ENCODE data around the gene COL20A1. TPM values are rescaled to one million over a fixed set of nuclear protein-coding genes. Genes with fewer than 3 reads are reported as not detected.
"Not testable (repeated sequence)": the region's sequence is repeated elsewhere in the genome, so short reads cannot be mapped to it uniquely, and the experiment has no call there.

The COL20A1 gene
- total and polyA plus RNA-seq, 7 donors = 0.07 TPM; not detected in 6

GRCh38 chr20:63247671-63248228, 45.2 kb upstream of the COL20A1 start:
- Histone ChIP-seq H3K9me3 (no peaks in the 10 kb centered on the region), H3K4me1 (no peaks in the 10 kb centered on the region), H3K4me3 (no peak overlapping the region), H3K27me3 (peaks cover 3 to 61% (median 26%) of the 10 kb centered on the region in 3 donors), H3K27ac (no peak overlapping the region), H3K36me3 (no peaks in the 10 kb centered on the region)
- intact Hi-C loops (cut with DNase I) = no loop called here
- TF ChIP-seq POLR2A (IDR thresholded peaks at IDR 0.05) = no peak
- no peak for TF ChIP-seq POLR2AphosphoS5 (IDR thresholded peaks at IDR 0.05)
- TF ChIP-seq, protein P1, sequence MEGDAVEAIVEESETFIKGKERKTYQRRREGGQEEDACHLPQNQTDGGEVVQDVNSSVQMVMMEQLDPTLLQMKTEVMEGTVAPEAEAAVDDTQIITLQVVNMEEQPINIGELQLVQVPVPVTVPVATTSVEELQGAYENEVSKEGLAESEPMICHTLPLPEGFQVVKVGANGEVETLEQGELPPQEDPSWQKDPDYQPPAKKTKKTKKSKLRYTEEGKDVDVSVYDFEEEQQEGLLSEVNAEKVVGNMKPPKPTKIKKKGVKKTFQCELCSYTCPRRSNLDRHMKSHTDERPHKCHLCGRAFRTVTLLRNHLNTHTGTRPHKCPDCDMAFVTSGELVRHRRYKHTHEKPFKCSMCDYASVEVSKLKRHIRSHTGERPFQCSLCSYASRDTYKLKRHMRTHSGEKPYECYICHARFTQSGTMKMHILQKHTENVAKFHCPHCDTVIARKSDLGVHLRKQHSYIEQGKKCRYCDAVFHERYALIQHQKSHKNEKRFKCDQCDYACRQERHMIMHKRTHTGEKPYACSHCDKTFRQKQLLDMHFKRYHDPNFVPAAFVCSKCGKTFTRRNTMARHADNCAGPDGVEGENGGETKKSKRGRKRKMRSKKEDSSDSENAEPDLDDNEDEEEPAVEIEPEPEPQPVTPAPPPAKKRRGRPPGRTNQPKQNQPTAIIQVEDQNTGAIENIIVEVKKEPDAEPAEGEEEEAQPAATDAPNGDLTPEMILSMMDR (IDR thresholded peaks at IDR 0.05) = no peak
- DNase-seq = no peak
- WGBS, 2 donors = 45 to 68% methylated on average over 24 of the region's 24 CpGs

DNA sequence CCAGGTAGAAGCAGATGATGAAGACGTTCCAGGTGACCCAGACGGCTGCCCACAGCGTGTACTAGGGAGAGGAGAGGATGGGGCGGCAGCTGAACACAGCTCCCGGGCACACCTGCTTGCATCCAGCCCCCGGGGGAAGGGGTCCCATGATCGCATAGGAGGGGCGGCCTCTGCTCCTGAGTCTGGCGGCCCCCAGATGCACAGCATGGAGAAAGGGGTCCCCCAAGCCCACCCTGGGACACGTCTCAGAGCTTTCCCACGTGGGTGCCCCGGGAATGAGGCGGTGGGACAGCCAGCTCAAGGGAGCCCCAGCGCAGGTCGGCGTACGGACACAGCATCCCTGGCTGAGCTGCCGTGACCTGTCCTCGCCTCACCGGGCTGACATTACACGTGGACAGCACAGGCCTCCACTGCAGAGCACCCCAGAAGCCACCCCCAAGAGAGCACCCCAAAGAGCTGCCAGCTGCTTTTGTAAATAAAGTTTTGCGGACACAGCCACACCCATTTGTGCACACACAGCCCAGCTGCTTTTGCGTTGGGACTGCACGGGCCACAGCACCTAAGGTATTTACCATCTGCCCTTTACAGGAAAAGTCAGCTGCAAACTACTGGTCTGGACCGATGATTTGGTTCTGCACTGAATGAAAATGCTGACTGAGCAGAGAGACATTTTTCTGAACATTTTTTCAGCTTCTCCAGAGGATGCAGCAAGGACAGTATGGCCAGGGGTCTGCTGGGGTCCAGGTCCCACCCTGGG, 44.0 kb upstream of the COL20A1 start:
- intact Hi-C loops (cut with DNase I) = no loop called here
- Histone ChIP-seq H3K4me3 (no peak overlapping the region), H3K27ac (no peak overlapping the region), H3K27me3 (peaks cover 13 to 74% (median 38%) of the 10 kb centered on the region in 3 donors), H3K4me1 (peaks cover 0 to 10% (median 8%) of the 10 kb centered on the region in 4 donors), H3K9me3 (no peaks in the 10 kb centered on the region), H3K36me3 (no peaks in the 10 kb centered on the region)
- TF ChIP-seq POLR2AphosphoS5 (IDR thresholded peaks at IDR 0.05) = no peak
- DNase-seq = no peak
- WGBS, 2 donors = 63 to 72% methylated on average over 25 of the region's 25 CpGs

GRCh38 chr20:63249891-63250290, 43.1 kb upstream of the COL20A1 start:
- Histone ChIP-seq H3K27ac (no peak overlapping the region), H3K27me3 (peaks cover 22 to 82% (median 47%) of the 10 kb centered on the region in 3 donors), H3K36me3 (no peaks in the 10 kb centered on the region), H3K9me3 (no peaks in the 10 kb centered on the region), H3K4me3 (no peak overlapping the region), H3K4me1 (peaks cover 0 to 17% (median 15%) of the 10 kb centered on the region in 4 donors)
- DNase-seq = no peak
- intact Hi-C loops (cut with DNase I) = no loop called here
- WGBS, 2 donors = 73 to 82% methylated on average over 15 of the region's 15 CpGs
- TF ChIP-seq POLR2AphosphoS5 (IDR thresholded peaks at IDR 0.05) (no peak), EP300 (IDR thresholded peaks at IDR 0.05) (no peak)

GRCh38 chr20:63251350-63251749, 41.6 kb upstream of the COL20A1 start:
- DNase-seq; intact Hi-C loops (cut with DNase I); H3K4me3 ChIP-seq; H3K36me3 ChIP-seq; H3K27ac ChIP-seq; H3K9me3 ChIP-seq: not testable (repeated sequence)
- 29 to 39% methylated on average over 12 of the region's 14 CpGs for WGBS, 2 donors
- Histone ChIP-seq H3K27me3 (peaks cover 23 to 94% (median 59%) of the 10 kb centered on the region in 3 donors), H3K4me1 (peaks cover 0 to 17% (median 15%) of the 10 kb centered on the region in 4 donors)

DNA sequence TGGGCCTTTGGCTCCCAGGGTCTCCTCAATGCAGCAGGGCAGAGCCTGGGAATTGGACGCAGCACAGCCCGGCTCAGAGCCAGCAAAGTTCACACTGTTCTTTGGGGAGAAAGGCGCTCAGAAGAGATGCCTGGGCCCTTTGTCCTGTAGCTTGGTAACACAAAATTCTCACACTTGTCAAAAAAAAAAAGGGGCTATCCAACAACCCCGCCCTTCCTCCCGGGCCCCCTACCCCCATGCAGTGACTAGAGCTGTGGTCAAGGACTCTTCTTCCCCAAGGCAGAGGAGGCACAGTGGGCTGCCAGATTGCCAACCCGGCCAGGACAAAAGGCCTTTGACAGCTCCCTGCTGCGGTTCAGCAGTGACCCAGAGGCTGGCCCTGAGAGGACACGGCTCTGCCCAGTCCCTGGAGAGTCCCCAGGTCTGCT, 40.7 kb upstream of the COL20A1 start:
- 64 to 74% methylated on average over 8 of the region's 8 CpGs for WGBS, 2 donors
- no peak overlapping the region for H3K27ac ChIP-seq
- H3K4me1 ChIP-seq = peaks cover 0 to 17% (median 15%) of the 10 kb centered on the region in 4 donors
- TF ChIP-seq POLR2A (IDR thresholded peaks at IDR 0.05) (no peak), EP300 (IDR thresholded peaks at IDR 0.05) (no peak), POLR2AphosphoS5 (IDR thresholded peaks at IDR 0.05) (no peak)
- TF ChIP-seq, protein P1 (IDR thresholded peaks at IDR 0.05) = no peak
- H3K4me3 ChIP-seq = no peak overlapping the region
- H3K36me3 ChIP-seq = no peaks in the 10 kb centered on the region
- no peak for DNase-seq
- intact Hi-C loops (cut with DNase I) = no loop called here
- H3K27me3 ChIP-seq = peaks cover 23 to 92% (median 60%) of the 10 kb centered on the region in 3 donors
- H3K9me3 ChIP-seq = no peaks in the 10 kb centered on the region

- no peak for TF ChIP-seq POLR2AphosphoS5 (IDR thresholded peaks at IDR 0.05)
- TF ChIP-seq POLR2A (IDR thresholded peaks at IDR 0.05) = no peak
- no peak for TF ChIP-seq EP300 (IDR thresholded peaks at IDR 0.05)
- TF ChIP-seq, protein P1 (IDR thresholded peaks at IDR 0.05) = no peak
- Histone ChIP-seq H3K4me3 (peak overlapping the region in 3 of 4 donors; percentile 23 to 43 (median 42)), H3K27ac (no peak overlapping the region), H3K36me3 (no peaks in the 10 kb centered on the region), H3K4me1 (peaks cover 0 to 17% (median 15%) of the 10 kb centered on the region in 4 donors), H3K27me3 (peaks cover 23 to 85% (median 53%) of the 10 kb centered on the region in 3 donors), H3K9me3 (no peaks in the 10 kb centered on the region)
- 12 to 27% methylated on average over 16 of the region's 16 CpGs for WGBS, 2 donors
- DNase-seq = no peak
- intact Hi-C loops (cut with DNase I) = no loop called here
Measured at GRCh38 chr20:63253065-63253437, 39.9 kb upstream of the COL20A1 start.

Data from sigmoid colon (tissue), 7 donors.